Endothelial cell (in vitro differentiated cells): Measurements from ENCODE around the gene LMF1. TPM values are rescaled to one million over a fixed set of nuclear protein-coding genes. Genes with fewer than 3 reads are reported as not detected.
"Not testable (repeated sequence)": the region's sequence is repeated elsewhere in the genome, so short reads cannot be mapped to it uniquely, and the experiment has no call there.

Source experiments
- DNase-seq: peaks from one replicate; pipeline ENCODE4 v3.0.0; 2021; ENCODE audit warnings: low spot score
- H3K27ac Mint-ChIP-seq: one replicate; pipeline ENCODE4 v1.8.0; 2021; ENCODE audit warnings: mixed read lengths, inconsistent platforms; ENCODE audit not compliant: unreplicated experiment
- H3K27me3 Mint-ChIP-seq: one replicate; pipeline ENCODE4 v1.8.0; 2021; ENCODE audit warnings: mild to moderate bottlenecking, moderate library complexity, mixed read lengths, inconsistent platforms; ENCODE audit not compliant: unreplicated experiment
- H3K36me3 Mint-ChIP-seq: one replicate; pipeline ENCODE4 v1.8.0; 2021; ENCODE audit warnings: mild to moderate bottlenecking, low read depth, mixed read lengths, inconsistent platforms; ENCODE audit not compliant: unreplicated experiment
- H3K4me1 Mint-ChIP-seq: one replicate; pipeline ENCODE4 v1.8.0; 2021; ENCODE audit warnings: mild to moderate bottlenecking, mixed read lengths, inconsistent platforms; ENCODE audit not compliant: unreplicated experiment
- H3K4me3 Mint-ChIP-seq: one replicate; pipeline ENCODE4 v1.8.0; 2021; ENCODE audit warnings: mild to moderate bottlenecking, mixed read lengths, inconsistent platforms; ENCODE audit not compliant: unreplicated experiment
- H3K9me3 Mint-ChIP-seq: one replicate; pipeline ENCODE4 v1.8.0; 2021; ENCODE audit warnings: mixed read lengths, inconsistent platforms; ENCODE audit not compliant: unreplicated experiment
- total RNA-seq: library from RNA; stranded (reverse); fragmentation: NEBNext Ultra II Directional; extraction: Animal tissue kit (Norgen Biotek cat#: 25700); gene quantifications from one replicate; pipeline ENCODE4 v1.2.1, GENCODE V29; 2021; ENCODE audit not compliant: unreplicated experiment
- TF ChIP-seq, protein P1 (sequence below): fragments of 200-600 bp; sonication (generic); IDR thresholded peaks from one replicate; pipeline ENCODE4 v1.5.0; 2021; ENCODE audit warnings: antibody characterized with exemption; ENCODE audit not compliant: unreplicated experiment

LMF1 gene
- total RNA-seq, 1 donor from 2014 or later: 21.7 TPM

GRCh38 chr16:865026-865425 is 105.8 kb downstream of the LMF1 start:
- H3K27ac Mint-ChIP-seq: no peak overlapping the region
- no peak overlapping the region for H3K4me3 Mint-ChIP-seq
- no peaks in the 10 kb centered on the region for H3K27me3 Mint-ChIP-seq
- peaks cover 4% of the 10 kb centered on the region for H3K36me3 Mint-ChIP-seq
- H3K9me3 Mint-ChIP-seq: no peaks in the 10 kb centered on the region
- TF ChIP-seq, protein P1, sequence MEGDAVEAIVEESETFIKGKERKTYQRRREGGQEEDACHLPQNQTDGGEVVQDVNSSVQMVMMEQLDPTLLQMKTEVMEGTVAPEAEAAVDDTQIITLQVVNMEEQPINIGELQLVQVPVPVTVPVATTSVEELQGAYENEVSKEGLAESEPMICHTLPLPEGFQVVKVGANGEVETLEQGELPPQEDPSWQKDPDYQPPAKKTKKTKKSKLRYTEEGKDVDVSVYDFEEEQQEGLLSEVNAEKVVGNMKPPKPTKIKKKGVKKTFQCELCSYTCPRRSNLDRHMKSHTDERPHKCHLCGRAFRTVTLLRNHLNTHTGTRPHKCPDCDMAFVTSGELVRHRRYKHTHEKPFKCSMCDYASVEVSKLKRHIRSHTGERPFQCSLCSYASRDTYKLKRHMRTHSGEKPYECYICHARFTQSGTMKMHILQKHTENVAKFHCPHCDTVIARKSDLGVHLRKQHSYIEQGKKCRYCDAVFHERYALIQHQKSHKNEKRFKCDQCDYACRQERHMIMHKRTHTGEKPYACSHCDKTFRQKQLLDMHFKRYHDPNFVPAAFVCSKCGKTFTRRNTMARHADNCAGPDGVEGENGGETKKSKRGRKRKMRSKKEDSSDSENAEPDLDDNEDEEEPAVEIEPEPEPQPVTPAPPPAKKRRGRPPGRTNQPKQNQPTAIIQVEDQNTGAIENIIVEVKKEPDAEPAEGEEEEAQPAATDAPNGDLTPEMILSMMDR: no peak
- no peak for DNase-seq
- no peaks in the 10 kb centered on the region for H3K4me1 Mint-ChIP-seq

DNA sequence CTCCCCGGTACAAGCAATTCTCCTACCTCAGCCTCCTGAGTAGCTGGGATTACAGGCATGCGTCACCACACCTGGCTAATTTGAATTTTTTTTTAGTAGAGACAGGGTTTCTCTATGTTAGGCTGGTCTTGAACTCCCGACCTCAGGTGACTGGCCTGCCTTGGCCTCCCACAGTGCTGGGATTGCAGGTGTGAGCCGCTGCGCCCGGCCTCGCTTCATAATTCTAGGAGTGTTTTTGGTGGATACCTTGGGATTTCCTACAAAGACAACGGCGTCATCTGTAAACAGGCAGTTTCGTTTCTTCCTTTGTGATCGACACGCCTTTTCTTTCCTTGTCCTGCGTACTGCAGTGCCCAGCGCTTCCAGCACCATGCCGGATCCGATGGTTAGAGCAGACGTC is 109.3 kb downstream of the LMF1 start:
- no peak overlapping the region for H3K27ac Mint-ChIP-seq
- H3K36me3 Mint-ChIP-seq: peaks cover 4% of the 10 kb centered on the region
- no peaks in the 10 kb centered on the region for H3K9me3 Mint-ChIP-seq
- H3K27me3 Mint-ChIP-seq: peaks cover 3% of the 10 kb centered on the region
- DNase-seq: no peak
- no peak overlapping the region for H3K4me3 Mint-ChIP-seq
- TF ChIP-seq, protein P1: no peak
- no peaks in the 10 kb centered on the region for H3K4me1 Mint-ChIP-seq

- no peak overlapping the region for H3K4me3 Mint-ChIP-seq
- peaks cover 3% of the 10 kb centered on the region for H3K27me3 Mint-ChIP-seq
- H3K9me3 Mint-ChIP-seq: no peaks in the 10 kb centered on the region
- H3K27ac Mint-ChIP-seq: no peak overlapping the region
- TF ChIP-seq, protein P1: no peak
- H3K4me1 Mint-ChIP-seq: no peaks in the 10 kb centered on the region
- DNase-seq: no peak
- H3K36me3 Mint-ChIP-seq: peaks cover 4% of the 10 kb centered on the region
These were observed 109.9 kb downstream of the LMF1 start for GRCh38 chr16:860891-861290.

DNA sequence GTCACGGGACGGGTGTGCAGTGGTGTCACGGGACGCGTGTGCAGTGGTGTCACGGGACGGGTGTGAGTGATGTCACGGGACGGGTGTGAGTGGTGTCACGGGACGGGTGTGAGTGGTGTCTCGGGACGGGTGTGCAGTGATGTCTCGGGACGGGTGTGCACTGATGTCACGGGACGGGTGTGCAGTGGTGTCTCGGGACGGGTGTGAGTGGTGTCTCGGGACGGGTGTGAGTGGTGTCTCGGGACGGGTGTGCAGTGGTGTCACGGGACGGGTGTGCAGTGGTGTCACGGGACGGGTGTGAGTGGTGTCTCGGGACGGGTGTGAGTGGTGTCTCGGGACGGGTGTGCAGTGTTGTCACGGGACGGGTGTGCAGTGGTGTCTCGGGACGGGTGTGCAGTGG is 111.8 kb downstream of the LMF1 start:
- not testable (repeated sequence) for H3K36me3 Mint-ChIP-seq, H3K27me3 Mint-ChIP-seq, DNase-seq, H3K9me3 Mint-ChIP-seq, H3K27ac Mint-ChIP-seq, H3K4me3 Mint-ChIP-seq, H3K4me1 Mint-ChIP-seq

DNA sequence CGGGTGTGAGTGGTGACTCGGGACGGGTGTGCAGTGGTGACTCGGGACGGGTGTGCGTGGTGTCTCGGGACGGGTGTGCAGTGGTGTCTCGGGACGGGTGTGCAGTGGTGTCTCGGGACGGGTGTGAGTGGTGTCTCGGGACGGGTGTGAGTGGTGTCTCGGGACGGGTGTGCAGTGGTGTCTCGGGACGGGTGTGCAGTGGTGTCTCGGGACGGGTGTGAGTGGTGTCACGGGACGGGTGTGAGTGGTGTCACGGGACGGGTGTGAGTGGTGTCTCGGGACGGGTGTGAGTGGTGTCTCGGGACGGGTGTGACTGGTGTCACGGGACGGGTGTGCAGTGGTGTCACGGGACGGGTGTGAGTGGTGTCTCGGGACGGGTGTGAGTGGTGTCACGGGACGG is 112.3 kb downstream of the LMF1 start:
- H3K4me1 Mint-ChIP-seq, H3K36me3 Mint-ChIP-seq, DNase-seq, H3K27ac Mint-ChIP-seq, H3K9me3 Mint-ChIP-seq, H3K27me3 Mint-ChIP-seq, H3K4me3 Mint-ChIP-seq: not testable (repeated sequence)

DNA sequence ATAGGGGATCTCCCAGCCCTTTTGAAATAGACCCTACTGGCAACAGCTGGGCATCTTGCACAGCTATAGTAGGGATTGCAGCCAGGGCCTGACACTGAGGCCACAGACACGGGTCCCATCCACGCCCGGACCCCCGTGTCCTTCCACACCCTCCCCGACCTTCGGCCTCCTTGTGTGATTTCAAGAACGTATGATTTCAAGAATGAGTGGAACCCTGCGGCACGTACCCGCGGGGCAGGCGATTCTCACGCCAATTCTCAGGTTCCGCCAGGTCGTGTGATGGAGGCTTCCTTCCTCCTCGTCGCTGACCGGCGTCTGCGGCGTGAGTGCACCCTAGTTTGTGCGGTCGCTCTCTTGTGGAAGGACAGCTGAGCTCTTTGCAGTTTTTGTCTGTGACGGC is 114.0 kb downstream of the LMF1 start:
- H3K27ac Mint-ChIP-seq: no peak overlapping the region
- H3K4me1 Mint-ChIP-seq: no peaks in the 10 kb centered on the region
- peaks cover 10% of the 10 kb centered on the region for H3K27me3 Mint-ChIP-seq
- H3K9me3 Mint-ChIP-seq: no peaks in the 10 kb centered on the region
- no peak overlapping the region for H3K4me3 Mint-ChIP-seq
- peaks cover 2% of the 10 kb centered on the region for H3K36me3 Mint-ChIP-seq
- TF ChIP-seq, protein P1: no peak
- DNase-seq: no peak
